ENCODE data around the gene MLXIP. TPM values are rescaled to one million over a fixed set of nuclear protein-coding genes. Genes with fewer than 3 reads are reported as not detected.

MLXIP gene, protein sequence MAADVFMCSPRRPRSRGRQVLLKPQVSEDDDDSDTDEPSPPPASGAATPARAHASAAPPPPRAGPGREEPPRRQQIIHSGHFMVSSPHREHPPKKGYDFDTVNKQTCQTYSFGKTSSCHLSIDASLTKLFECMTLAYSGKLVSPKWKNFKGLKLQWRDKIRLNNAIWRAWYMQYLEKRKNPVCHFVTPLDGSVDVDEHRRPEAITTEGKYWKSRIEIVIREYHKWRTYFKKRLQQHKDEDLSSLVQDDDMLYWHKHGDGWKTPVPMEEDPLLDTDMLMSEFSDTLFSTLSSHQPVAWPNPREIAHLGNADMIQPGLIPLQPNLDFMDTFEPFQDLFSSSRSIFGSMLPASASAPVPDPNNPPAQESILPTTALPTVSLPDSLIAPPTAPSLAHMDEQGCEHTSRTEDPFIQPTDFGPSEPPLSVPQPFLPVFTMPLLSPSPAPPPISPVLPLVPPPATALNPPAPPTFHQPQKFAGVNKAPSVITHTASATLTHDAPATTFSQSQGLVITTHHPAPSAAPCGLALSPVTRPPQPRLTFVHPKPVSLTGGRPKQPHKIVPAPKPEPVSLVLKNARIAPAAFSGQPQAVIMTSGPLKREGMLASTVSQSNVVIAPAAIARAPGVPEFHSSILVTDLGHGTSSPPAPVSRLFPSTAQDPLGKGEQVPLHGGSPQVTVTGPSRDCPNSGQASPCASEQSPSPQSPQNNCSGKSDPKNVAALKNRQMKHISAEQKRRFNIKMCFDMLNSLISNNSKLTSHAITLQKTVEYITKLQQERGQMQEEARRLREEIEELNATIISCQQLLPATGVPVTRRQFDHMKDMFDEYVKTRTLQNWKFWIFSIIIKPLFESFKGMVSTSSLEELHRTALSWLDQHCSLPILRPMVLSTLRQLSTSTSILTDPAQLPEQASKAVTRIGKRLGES
- total RNA-seq (ENCODE audit: unreplicated experiment): 63.3 TPM
- long read RNA-seq, full-length matches to known transcripts: 2 of 5 reads
- long read RNA-seq, partial matches to known transcripts: 3 of 5 reads
- long read RNA-seq, other reads (novel, unspliced or antisense): 0 of 5 reads

DNA sequence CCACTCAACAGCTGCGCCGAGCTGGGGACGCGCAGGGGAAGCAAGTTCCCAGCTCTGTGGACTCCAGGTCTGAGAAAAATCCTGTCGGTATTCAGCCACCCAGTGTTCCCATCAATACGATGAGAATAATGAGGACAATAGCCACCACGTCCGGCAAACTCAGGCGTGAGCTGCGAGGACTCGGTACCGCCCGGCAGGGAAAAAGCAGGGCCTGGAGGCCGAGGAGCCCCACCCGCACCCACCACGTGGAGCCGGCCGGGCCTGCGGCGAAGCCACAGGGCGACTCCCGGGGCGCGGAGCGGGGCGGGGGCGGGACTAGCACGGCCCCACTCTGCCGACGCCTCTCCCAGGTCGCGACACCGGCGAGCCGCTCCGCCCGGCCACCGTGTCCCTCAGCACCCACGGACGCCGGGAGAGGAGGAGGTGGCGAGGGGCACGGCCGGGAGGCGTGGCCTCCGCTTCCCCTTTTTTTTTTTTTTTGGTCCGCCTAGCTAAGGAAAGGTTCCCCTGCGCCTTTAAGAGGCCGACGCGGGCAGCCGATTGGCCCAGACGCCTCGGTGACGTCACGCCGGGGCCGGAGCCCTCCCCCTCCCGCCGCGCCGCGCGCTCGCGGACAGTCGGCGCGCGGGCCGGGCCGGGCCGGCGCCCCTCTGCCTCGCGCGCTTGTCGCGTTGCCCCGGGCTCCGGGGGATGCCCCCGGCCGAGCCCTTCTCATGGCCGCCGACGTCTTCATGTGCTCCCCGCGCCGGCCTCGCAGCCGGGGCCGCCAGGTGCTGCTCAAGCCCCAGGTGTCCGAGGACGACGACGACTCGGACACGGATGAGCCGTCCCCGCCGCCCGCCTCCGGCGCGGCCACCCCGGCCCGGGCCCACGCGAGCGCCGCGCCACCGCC is at the start of gene MLXIP:
Gene MLXIP, plus strand, starts transcription at position 616 of the 892 bp plus-strand sequence. Its CDS starts 98 bp downstream, at position 714.
- DNase-seq (ENCODE audit: low spot score): peak; percentile 90
- TF ChIP-seq, protein P1, sequence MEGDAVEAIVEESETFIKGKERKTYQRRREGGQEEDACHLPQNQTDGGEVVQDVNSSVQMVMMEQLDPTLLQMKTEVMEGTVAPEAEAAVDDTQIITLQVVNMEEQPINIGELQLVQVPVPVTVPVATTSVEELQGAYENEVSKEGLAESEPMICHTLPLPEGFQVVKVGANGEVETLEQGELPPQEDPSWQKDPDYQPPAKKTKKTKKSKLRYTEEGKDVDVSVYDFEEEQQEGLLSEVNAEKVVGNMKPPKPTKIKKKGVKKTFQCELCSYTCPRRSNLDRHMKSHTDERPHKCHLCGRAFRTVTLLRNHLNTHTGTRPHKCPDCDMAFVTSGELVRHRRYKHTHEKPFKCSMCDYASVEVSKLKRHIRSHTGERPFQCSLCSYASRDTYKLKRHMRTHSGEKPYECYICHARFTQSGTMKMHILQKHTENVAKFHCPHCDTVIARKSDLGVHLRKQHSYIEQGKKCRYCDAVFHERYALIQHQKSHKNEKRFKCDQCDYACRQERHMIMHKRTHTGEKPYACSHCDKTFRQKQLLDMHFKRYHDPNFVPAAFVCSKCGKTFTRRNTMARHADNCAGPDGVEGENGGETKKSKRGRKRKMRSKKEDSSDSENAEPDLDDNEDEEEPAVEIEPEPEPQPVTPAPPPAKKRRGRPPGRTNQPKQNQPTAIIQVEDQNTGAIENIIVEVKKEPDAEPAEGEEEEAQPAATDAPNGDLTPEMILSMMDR (IDR thresholded peaks at IDR 0.05; ENCODE audit: unreplicated experiment): no peak
- H3K36me3 Mint-ChIP-seq (ENCODE audit: low read depth, unreplicated experiment): no peaks in the 10 kb centered on the region
- no peaks in the 10 kb centered on the region for H3K9me3 Mint-ChIP-seq (ENCODE audit: unreplicated experiment)
- H3K4me3 Mint-ChIP-seq (ENCODE audit: unreplicated experiment): peak within 1 kb of the TSS; percentile 94
- H3K27ac Mint-ChIP-seq (ENCODE audit: unreplicated experiment): peak within 1 kb of the TSS; percentile 89
- H3K4me1 Mint-ChIP-seq (ENCODE audit: unreplicated experiment): peaks cover 36% of the 10 kb centered on the region
- H3K27me3 Mint-ChIP-seq (ENCODE audit: unreplicated experiment): peaks cover 9% of the 10 kb centered on the region

DNA sequence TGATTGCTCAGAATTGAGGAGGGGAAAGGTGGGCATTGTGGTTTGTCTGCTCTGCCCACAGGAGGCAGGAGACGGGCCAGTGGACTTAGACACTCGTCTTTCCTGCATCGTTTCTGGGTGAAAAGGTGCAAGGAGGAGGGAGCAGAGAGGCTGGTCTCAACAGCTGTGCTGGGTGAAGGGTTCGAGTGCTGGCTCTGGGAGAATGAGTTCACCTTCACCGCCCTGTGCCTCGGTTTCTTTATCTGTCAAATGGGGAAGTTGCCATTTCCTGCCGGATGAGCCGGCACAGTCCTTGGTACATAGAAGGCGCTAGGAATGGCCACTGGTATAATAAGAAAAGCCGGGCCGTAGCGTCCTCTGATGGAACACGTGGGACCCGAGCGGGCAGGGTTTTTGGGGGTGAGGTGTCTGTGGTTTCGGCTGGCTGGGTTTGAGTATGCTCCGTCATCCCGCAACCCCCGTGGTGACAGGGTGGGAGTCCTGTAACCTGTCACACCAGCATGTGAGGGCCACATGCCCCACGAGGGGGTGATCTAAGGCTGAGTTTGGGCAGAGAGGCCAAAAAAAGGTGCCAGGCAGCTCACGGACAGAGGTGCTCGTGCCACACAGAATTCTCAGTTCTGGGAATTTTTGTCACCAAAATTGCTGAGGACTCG is 49.5 kb upstream of the MLXIP start:
- Mint-ChIP-seq H3K4me1 (ENCODE audit: unreplicated experiment) (no peaks in the 10 kb centered on the region), H3K9me3 (ENCODE audit: unreplicated experiment) (no peaks in the 10 kb centered on the region), H3K4me3 (ENCODE audit: unreplicated experiment) (no peak overlapping the region), H3K36me3 (ENCODE audit: low read depth, unreplicated experiment) (no peaks in the 10 kb centered on the region), H3K27me3 (ENCODE audit: unreplicated experiment) (peaks cover 1% of the 10 kb centered on the region), H3K27ac (ENCODE audit: unreplicated experiment) (no peak overlapping the region)
- TF ChIP-seq, protein P1 (IDR thresholded peaks at IDR 0.05; ENCODE audit: unreplicated experiment): no peak
- no peak for DNase-seq (ENCODE audit: low spot score)

DNA sequence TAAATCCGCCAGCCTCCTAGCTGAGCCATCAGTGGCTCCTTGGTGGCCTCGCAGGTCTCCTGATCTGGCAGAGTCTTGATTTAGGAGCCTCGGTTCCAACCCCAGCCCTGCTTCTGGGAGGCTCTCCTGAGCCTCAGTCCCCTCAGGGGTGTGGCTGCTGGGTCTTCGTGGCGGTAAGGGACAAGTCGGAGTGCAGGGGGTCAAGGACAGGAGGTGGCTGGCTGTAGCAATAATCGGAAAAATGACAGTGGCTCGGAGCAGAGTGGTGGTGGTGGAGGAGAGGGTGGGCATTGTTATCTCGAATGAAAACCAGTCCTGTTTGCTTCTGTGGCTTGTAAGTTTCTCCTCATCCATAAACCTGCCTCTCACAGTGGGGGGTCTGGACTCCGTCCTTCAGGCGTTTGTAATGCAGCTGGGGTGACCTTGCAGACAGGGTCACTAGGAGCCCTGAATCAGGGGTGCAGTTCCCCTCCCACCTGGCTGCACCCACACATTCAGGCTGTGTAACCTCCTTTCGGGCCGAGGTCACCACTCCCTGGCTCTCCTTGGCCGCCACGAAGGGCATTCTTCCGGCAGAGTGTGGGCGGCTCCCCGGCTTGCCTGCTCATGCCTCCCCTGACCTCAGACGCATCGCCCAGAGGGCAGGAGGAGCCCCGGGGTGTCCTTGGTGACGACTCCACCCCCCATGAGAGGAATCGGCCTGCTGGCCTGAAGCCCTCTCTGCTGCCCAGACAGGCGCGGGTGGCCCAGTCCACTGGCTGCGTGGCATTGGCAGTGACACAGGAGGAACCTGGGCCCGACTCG is 48.7 kb upstream of the MLXIP start:
- Mint-ChIP-seq H3K4me1 (ENCODE audit: unreplicated experiment) (no peaks in the 10 kb centered on the region), H3K9me3 (ENCODE audit: unreplicated experiment) (no peaks in the 10 kb centered on the region), H3K27ac (ENCODE audit: unreplicated experiment) (no peak overlapping the region), H3K27me3 (ENCODE audit: unreplicated experiment) (peaks cover 1% of the 10 kb centered on the region), H3K36me3 (ENCODE audit: low read depth, unreplicated experiment) (no peaks in the 10 kb centered on the region), H3K4me3 (ENCODE audit: unreplicated experiment) (no peak overlapping the region)
- DNase-seq (ENCODE audit: low spot score): no peak
- TF ChIP-seq, protein P1 (IDR thresholded peaks at IDR 0.05; ENCODE audit: unreplicated experiment): no peak
